Ovary (tissue), 9 donors: ENCODE data around the gene NDUFA13. TPM values are rescaled to one million over a fixed set of nuclear protein-coding genes. Genes with fewer than 3 reads are reported as not detected.
A peak's percentile ranks its signal among the peaks of the same experiment; 100 is the strongest.

Source experiments
- DNase-seq, 5 donors: peaks; one replicate each; pipeline ENCODE4 v3.0.0-alpha.2; 2019 to 2020
- H3K27ac ChIP-seq, 2 donors: fragments of 200-600 bp; one replicate each; pipeline versions ENCODE4 v1.5.1 to v1.8.0; 2019 to 2022
- H3K27me3 ChIP-seq: fragments of 200-600 bp; one replicate; pipeline ENCODE4 v1.8.0; 2022
- H3K36me3 ChIP-seq: fragments of 200-600 bp; sonication (generic); one replicate; pipeline ENCODE4 v1.5.1; 2019
- H3K4me1 ChIP-seq: one replicate; pipeline ENCODE4 v1.8.1; 2013; ENCODE audit warnings: mild to moderate bottlenecking, moderate library complexity; ENCODE audit not compliant: insufficient read depth
- H3K4me3 ChIP-seq: fragments of 200-600 bp; sonication (generic); one replicate; pipeline ENCODE4 v1.5.1; 2017
- H3K9me3 ChIP-seq, 2 donors: fragments of 200-600 bp in 1 of 2; sonication (generic) in 1 of 2; one replicate each; pipeline versions ENCODE4 v1.5.1 to v1.8.1; 2013 to 2019; ENCODE audit warnings: mild to moderate bottlenecking in 1 of 2, moderate library complexity in 1 of 2
- EP300 ChIP-seq: sonication (generic); formaldehyde crosslinking; IDR thresholded peaks from one replicate; pipeline ENCODE4 v1.6.1; 2017; ENCODE audit warnings: antibody characterized with exemption
- POLR2A ChIP-seq: fragments of 450-650 bp; IDR thresholded peaks from one replicate; pipeline ENCODE4 v1.6.1; 2017; ENCODE audit warnings: antibody characterized with exemption, mild to moderate bottlenecking, moderate library complexity
- WGBS, 3 donors: extraction: QIAGEN DNeasy Blood & Tissue Kit in 1 of 3; methylation state at CpG; one replicate each; pipeline versions ENCODE4 v1.1.5 to v1.1.7; 2013 to 2017; 5-methylcytosine and 5-hydroxymethylcytosine counted together
- intact Hi-C, 4 donors: fragments of 100-400 bp; cut with DNase I; formaldehyde crosslinking; loops; one replicate each; pipeline versions ENCODE4 v1.11.0 to v1.15.1; 2022 to 2023
- polyA plus RNA-seq, 2 donors: library from polyadenylated mRNA; stranded (reverse); fragments of 200-250 nt in 1 of 2; fragments of 350-450 nt in 1 of 2; fragmentation: Illumina TruSeq in 1 of 2; extraction: RNeasy Lipid Tissue Mini Kit (QIAGEN cat#74804) in 1 of 2; gene quantifications; one replicate each; pipeline ENCODE4 v1.2.3, GENCODE V29; 2013 to 2014
- total RNA-seq, 7 donors: library from RNA; depleted of rRNA in 2 of 7; stranded (reverse); fragments of >200 nt in 2 of 7; fragmentation: NEBNext Ultra II Directional in 3 of 7; extraction: Animal tissue kit (Norgen Biotek cat#: 25700) in 3 of 7; gene quantifications; one replicate each; pipeline versions ENCODE4 v1.1.0 to v1.2.4, GENCODE V29; 2016 to 2023
- TF ChIP-seq, protein P1 (sequence below), 3 donors: fragments of 450-650 bp in 2 of 3; fragments of 200-600 bp in 1 of 3; IDR thresholded peaks; one replicate each; pipeline versions ENCODE4 v1.5.1 to v1.8.0; 2016 to 2022; ENCODE audit warnings: antibody characterized with exemption in 3 of 3, mild to moderate bottlenecking in 1 of 3
- donor health status: DM: no; HTN: no; CAD: no; lungs with moderate emphysema.
- donor health status: DM: no; HTN: no; CAD: no.
- donor health status: Bipolar disorder and iron deficiency.
- donor health status: DM: yes; HTN: yes; CAD: no.
- donor health status: DM: no; HTN: no; CAD: no.
- donor health status: DM: yes; HTN: yes; CAD: no.

NDUFA13 gene
- total and polyA plus RNA-seq, 9 donors = 33.5 to 291 (median 202) TPM

DNA sequence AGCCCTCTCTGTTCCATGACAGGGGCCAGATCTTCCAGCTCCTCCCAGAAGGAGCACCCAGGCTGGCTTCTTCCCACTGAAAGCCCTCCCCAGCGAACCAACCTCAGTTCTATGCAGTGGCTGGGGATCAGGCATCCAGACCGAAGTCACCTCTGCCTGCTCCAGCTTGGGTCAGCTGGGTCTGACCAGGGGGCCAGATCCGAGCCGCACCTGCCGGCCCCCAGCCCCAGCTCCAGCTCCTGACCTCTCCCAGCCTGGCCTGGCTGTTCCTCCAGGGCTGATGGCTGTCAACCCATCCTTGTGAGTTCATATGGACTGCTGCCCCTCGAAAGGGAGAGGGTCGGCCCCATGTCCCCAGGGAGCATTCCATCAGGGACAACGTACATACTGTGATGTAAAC lies 8.7 kb upstream of the NDUFA13 start:
- no peak for TF ChIP-seq POLR2A
- TF ChIP-seq, protein P1, sequence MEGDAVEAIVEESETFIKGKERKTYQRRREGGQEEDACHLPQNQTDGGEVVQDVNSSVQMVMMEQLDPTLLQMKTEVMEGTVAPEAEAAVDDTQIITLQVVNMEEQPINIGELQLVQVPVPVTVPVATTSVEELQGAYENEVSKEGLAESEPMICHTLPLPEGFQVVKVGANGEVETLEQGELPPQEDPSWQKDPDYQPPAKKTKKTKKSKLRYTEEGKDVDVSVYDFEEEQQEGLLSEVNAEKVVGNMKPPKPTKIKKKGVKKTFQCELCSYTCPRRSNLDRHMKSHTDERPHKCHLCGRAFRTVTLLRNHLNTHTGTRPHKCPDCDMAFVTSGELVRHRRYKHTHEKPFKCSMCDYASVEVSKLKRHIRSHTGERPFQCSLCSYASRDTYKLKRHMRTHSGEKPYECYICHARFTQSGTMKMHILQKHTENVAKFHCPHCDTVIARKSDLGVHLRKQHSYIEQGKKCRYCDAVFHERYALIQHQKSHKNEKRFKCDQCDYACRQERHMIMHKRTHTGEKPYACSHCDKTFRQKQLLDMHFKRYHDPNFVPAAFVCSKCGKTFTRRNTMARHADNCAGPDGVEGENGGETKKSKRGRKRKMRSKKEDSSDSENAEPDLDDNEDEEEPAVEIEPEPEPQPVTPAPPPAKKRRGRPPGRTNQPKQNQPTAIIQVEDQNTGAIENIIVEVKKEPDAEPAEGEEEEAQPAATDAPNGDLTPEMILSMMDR (IDR thresholded peaks at IDR 0.05) = no peak
- TF ChIP-seq EP300 = no peak
- Histone ChIP-seq H3K36me3 (no peaks in the 10 kb centered on the region), H3K4me1 (peaks cover 1% of the 10 kb centered on the region), H3K9me3 (no peaks in the 10 kb centered on the region), H3K27ac (no peak overlapping the region), H3K4me3 (no peak overlapping the region), H3K27me3 (no peaks in the 10 kb centered on the region)
- intact Hi-C loops = no loop called here
- DNase-seq = no peak
- 83 to 91% (median 88%) methylated on average over 8 of the region's 8 CpGs for WGBS, 3 donors

DNA sequence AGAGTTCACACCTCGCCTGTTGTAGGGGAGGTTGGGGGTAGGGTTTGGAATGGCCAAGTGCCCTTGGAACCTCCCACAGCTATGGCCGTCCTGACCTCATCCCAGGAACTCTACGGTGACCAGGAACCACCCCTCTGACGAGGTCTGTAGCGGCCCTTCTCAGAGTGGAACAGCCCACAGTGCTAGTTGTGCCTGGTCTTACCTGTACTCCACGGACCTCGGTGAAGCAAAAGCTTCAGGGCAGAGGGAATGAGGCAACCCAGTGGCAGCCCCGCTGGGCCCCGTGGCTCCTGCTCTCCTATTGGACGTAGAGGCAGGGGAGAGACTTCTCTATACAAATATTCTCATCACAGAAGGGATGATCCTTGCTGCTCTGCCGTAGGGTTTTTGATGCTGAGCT lies 7.8 kb upstream of the NDUFA13 start:
- TF ChIP-seq POLR2A (no peak), EP300 (no peak)
- TF ChIP-seq, protein P1 (IDR thresholded peaks at IDR 0.05) = no peak
- 73 to 76% (median 74%) methylated on average over 10 to 11 of the region's 11 CpGs for WGBS, 3 donors
- Histone ChIP-seq H3K4me1 (peaks cover 1% of the 10 kb centered on the region), H3K4me3 (no peak overlapping the region), H3K36me3 (no peaks in the 10 kb centered on the region), H3K27ac (no peak overlapping the region), H3K9me3 (no peaks in the 10 kb centered on the region), H3K27me3 (no peaks in the 10 kb centered on the region)
- intact Hi-C loops = no loop called here
- DNase-seq = no peak

DNA sequence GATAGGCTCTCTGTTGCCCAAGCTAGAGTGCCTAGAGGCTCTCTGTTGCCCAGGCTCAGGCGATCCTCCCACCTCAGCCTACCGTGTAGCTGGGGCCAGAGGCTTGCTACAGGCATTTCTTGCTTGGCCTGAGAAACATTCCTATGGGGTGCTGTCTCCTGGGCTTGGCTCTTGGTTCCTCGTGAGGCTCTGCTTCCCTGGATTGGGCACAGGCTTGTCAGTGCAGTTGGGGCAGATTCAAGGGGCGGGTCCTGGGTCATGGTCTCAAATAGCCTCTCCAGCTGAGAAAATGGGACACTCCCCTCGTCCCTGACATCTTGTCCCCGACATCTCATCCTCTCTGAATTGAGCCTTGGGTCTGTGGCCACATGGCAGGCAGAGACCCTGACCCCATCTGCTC lies 5.6 kb upstream of the NDUFA13 start:
- Histone ChIP-seq H3K27ac (no peak overlapping the region), H3K4me1 (peaks cover 5% of the 10 kb centered on the region), H3K9me3 (no peaks in the 10 kb centered on the region), H3K36me3 (no peaks in the 10 kb centered on the region), H3K27me3 (no peaks in the 10 kb centered on the region), H3K4me3 (no peak overlapping the region)
- 26 to 43% (median 28%) methylated on average over 6 of the region's 6 CpGs for WGBS, 3 donors
- intact Hi-C loops = no loop called here
- DNase-seq = no peak
- TF ChIP-seq, protein P1 (IDR thresholded peaks at IDR 0.05) = no peak
- TF ChIP-seq EP300 = no peak
- TF ChIP-seq POLR2A = no peak

DNA sequence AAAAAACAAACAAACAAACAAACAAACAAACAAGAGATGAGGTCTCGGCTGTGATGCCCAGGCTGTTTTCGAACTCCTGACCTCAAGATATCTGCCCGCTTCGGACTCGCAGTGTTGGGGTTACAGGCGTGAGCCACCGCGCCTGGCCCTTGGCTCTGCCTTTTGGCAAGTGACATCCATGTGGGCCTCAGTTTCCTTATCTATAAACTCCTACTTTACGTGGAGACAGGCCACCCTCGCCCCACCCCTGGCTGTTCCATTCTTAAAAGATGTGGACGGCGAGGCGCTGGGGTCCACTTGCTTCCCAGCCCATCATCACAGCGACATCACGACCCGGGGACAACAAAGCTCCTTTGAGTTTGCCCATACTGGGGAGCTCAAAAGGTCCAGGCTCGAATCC lies 2.3 kb upstream of the NDUFA13 start:
- peak in 1 of 5 donors; percentile 38 for DNase-seq
- H3K4me1 ChIP-seq = peaks cover 7% of the 10 kb centered on the region
- intact Hi-C loops = no loop called here
- no peaks in the 10 kb centered on the region for H3K27me3 ChIP-seq
- WGBS, 3 donors = 75 to 84% (median 83%) methylated on average over 17 of the region's 17 CpGs
- no peaks in the 10 kb centered on the region for H3K9me3 ChIP-seq
- TF ChIP-seq, protein P1 (IDR thresholded peaks at IDR 0.05) = no peak
- TF ChIP-seq EP300 (no peak), POLR2A (no peak)
- no peak overlapping the region for H3K4me3 ChIP-seq
- H3K36me3 ChIP-seq = no peaks in the 10 kb centered on the region
- no peak overlapping the region for H3K27ac ChIP-seq
